Measurements from ENCODE around the gene SHROOM3. TPM values are rescaled to one million over a fixed set of nuclear protein-coding genes. Genes with fewer than 3 reads are reported as not detected.

Gene SHROOM3
- total RNA-seq, 1 experiment from 2014 or later = 22.8 TPM

DNA sequence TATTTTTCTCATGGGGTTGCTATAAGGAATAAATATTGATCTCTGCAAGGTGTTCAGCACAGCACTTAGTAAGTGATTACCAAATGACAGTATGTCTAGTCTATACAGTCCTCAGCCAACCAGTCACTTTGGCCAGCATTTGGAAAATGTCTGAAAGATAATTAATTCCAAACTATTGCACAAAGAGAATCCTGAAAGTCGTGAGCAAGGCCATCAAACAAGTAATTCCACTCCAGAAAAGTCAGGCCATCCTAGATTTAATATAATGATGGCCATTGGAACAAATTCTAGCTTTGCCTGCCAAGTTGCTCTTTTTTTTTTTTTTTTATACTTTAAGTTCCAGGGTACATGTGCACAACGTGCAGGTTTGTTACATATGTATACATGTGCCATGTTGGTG is 96.6 kb downstream of the SHROOM3 start:
- Histone ChIP-seq H3K36me3 (no peaks in the 10 kb centered on the region), H3K9me3 (replicated peaks) (no peaks in the 10 kb centered on the region), H3K4me3 (no peak overlapping the region), H3K27me3 (no peaks in the 10 kb centered on the region), H3K27ac (no peak overlapping the region), H3K4me1 (peaks cover 35% of the 10 kb centered on the region)
- DNase-seq = no peak

DNA sequence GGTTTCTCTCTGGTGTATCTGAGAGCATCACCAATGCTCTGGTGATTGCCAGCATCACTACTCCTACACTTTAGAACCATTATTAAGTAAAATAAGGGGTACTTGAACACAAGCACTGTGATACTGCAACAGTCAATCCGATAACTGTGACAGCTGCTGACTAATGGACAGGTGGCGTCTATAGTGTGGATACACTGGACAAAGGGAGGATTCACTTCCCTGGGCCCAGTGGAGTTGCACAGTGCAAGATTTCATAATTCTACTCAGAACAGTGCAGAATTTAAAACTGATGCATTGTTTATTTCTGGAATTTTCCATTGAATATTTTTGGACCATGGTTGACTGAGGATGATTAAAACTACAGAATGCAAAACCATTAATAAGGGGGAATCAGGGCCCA is 97.8 kb downstream of the SHROOM3 start:
- no peak overlapping the region for H3K4me3 ChIP-seq
- no peaks in the 10 kb centered on the region for H3K9me3 ChIP-seq (replicated peaks)
- peaks cover 36% of the 10 kb centered on the region for H3K4me1 ChIP-seq
- H3K36me3 ChIP-seq = no peaks in the 10 kb centered on the region
- no peaks in the 10 kb centered on the region for H3K27me3 ChIP-seq
- peak in 1 of 2 experiments; percentile 62 for DNase-seq
- H3K27ac ChIP-seq = peak overlapping the region; percentile 3; the same call in 1 of the 2 replicates

DNA sequence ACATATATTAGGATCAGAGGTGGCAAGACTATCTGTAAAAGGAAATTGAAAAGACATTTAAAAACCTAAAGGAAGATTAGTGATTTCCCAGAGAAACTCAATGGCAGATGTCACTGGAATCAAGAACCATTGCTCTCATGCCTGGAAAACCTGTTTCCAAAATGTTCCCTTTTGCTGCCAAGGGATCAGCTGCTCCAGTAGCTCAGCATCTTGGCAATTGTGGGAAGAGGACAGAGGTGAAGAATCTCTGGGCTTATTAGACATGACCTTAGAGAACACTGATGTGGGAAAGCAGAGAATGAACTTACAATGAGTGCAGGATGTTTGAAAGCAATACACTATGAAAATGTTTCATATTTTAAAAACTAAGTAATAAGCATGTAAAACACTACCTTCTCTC is 98.3 kb downstream of the SHROOM3 start:
- Histone ChIP-seq H3K4me1 (peaks cover 36% of the 10 kb centered on the region), H3K4me3 (no peak overlapping the region), H3K36me3 (no peaks in the 10 kb centered on the region), H3K27ac (peak overlapping the region; percentile 3; the same call in 1 of the 2 replicates), H3K9me3 (replicated peaks) (no peaks in the 10 kb centered on the region), H3K27me3 (no peaks in the 10 kb centered on the region)
- peak in 1 of 2 experiments; percentile 59 for DNase-seq

DNA sequence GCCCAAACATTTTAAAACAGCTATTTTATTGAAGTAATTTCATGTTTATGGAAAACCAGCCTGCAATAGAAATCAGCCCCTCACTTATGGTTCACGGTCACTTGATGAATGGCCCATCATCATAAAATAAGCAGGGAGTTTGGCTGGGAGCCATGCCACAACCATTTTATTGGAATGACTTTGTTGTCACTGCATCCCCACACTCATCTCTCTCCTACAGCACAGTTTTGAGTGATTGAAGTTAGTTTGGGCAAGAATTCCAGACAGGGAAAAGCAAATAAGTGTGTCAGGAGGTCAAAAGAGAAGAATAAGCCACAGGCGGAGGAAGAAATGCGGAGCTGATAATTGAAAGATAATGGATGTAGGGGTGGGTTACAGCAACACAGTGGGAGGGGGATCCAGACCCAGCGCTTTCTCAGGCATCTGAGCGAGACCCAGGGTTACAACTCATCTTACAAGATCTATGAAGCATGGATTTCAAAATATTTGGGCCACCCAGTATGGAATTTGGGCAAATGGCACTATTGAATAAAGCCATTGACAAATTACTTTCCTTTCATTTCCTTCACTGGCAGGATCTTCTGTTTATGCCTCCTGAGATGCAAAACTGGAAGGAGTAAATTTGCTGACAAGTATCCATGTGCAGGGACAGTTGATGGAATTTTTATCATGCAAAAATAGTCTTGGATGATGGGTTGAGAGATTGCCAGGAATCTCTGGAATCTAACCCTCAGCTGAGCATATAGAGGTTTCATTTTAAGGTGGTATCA is 100.8 kb downstream of the SHROOM3 start:
- H3K4me3 ChIP-seq = no peak overlapping the region
- H3K27me3 ChIP-seq = no peaks in the 10 kb centered on the region
- no peaks in the 10 kb centered on the region for H3K9me3 ChIP-seq (replicated peaks)
- H3K4me1 ChIP-seq = peaks cover 36% of the 10 kb centered on the region
- no peak overlapping the region; the same call in 1 of the 2 replicates for H3K27ac ChIP-seq
- H3K36me3 ChIP-seq = no peaks in the 10 kb centered on the region
- peak; percentile 57 to 63 for DNase-seq

DNA sequence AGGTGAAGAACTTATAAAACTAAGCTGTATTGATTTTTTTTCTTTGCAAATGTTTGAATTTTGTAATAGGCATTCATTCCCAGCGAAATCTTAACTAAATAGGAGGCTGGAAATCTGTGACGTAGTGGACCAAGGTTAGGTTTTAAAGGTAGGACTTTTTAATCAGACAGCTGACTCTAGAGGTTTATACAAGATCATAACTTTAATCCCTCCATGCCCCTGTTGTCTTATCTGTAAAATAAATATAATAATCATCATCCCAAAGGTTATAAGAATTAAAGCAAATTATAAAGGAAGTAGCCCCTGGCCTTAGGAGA is 101.3 kb downstream of the SHROOM3 start:
- H3K27me3 ChIP-seq = no peaks in the 10 kb centered on the region
- no peaks in the 10 kb centered on the region for H3K9me3 ChIP-seq (replicated peaks)
- H3K36me3 ChIP-seq = no peaks in the 10 kb centered on the region
- H3K4me3 ChIP-seq = no peak overlapping the region
- no peak overlapping the region for H3K27ac ChIP-seq
- DNase-seq = no peak
- H3K4me1 ChIP-seq = peaks cover 36% of the 10 kb centered on the region

DNA sequence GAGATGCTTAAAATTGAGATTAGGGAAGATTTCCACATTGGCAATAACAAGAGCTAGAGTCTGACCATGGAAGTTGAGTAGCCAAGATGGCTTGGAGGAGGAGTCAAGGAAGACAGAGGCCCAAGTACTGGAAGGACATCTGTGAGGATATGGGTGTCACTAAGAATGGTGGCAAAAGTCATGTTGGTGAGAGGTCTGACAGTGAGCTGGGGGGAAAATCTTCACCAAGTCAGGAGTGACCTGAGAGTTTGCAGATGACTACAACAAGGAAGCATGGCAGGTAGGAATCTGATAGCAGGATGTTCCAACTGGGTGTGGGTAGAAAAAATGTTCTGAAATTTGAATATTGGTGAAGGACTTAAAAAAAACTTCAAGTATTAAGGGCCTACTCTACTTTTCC is 103.3 kb downstream of the SHROOM3 start:
- no peak for DNase-seq
- peaks cover 26% of the 10 kb centered on the region for H3K4me1 ChIP-seq

DNA sequence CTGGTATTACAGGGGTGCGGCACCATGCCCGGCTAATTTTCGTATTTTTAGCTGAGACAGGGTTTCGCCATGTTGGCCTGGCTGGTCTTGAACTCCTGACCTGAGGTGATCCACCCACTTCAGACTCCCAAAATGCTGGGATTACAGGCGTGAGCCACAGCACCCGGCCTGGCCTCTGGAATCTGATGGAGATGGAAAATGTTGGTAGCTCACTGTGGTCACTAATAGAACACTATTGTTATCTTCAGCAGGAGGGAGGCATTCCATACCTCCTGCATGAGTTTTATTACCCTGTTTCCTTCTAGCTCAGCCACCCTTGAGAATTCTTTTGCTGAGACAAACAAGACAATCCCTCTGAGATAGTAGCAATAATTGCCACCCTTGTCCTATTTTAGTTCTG is 105.0 kb downstream of the SHROOM3 start:
- Histone ChIP-seq H3K4me1 (peaks cover 17% of the 10 kb centered on the region), H3K9me3 (replicated peaks) (no peaks in the 10 kb centered on the region), H3K27me3 (no peaks in the 10 kb centered on the region), H3K4me3 (no peak overlapping the region), H3K27ac (no peak overlapping the region), H3K36me3 (no peaks in the 10 kb centered on the region)
- DNase-seq = no peak

More for the DNA sequence above, 103.3 kb downstream of the SHROOM3 start:
- Histone ChIP-seq H3K36me3 (no peaks in the 10 kb centered on the region), H3K4me3 (no peak overlapping the region), H3K27me3 (no peaks in the 10 kb centered on the region), H3K27ac (no peak overlapping the region), H3K9me3 (replicated peaks) (no peaks in the 10 kb centered on the region)

DNA sequence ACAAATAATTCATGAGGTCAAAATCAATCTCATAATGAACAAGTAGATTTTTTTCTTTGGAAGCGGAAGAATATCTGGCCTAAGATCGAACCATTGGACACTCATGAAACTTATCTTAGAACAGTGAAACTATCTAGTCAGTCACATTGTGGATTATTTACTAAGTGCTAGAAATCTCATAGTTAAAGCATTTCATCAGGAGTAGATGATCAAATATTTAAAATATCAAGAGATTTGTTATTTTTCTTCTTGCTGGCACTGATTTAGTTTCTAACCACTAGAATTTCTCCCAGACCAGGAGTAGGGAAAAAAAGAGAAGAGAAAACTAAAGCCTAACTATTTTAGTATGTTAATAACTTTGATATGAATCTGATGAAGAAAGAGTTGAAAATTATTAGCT is 105.5 kb downstream of the SHROOM3 start:
- Histone ChIP-seq H3K27me3 (no peaks in the 10 kb centered on the region), H3K4me1 (peaks cover 17% of the 10 kb centered on the region), H3K27ac (no peak overlapping the region), H3K36me3 (no peaks in the 10 kb centered on the region), H3K9me3 (replicated peaks) (no peaks in the 10 kb centered on the region), H3K4me3 (no peak overlapping the region)
- DNase-seq = no peak

DNA sequence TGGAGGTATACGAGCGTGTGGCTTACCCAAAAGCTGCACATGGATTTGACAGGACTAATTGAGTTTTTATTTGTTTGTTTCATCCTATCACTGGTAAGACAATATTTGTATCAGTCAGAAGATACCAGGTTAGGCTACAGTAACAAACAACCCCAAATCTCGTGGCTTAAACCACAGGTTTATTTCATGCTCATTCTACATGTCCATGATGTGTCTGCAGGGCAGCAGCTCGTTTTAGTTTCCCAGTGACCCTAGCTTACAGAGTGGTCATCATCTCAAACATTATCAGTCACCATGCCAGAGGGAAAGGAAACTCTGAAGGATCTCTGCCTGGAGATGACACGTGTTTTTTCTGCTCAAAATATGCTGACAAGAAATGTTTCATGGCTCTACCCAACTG is 108.3 kb downstream of the SHROOM3 start:
- H3K27ac ChIP-seq = no peak overlapping the region
- no peaks in the 10 kb centered on the region for H3K9me3 ChIP-seq (replicated peaks)
- no peaks in the 10 kb centered on the region for H3K27me3 ChIP-seq
- peaks cover 16% of the 10 kb centered on the region for H3K4me1 ChIP-seq
- H3K36me3 ChIP-seq = no peaks in the 10 kb centered on the region
- DNase-seq = no peak
- no peak overlapping the region for H3K4me3 ChIP-seq

DNA sequence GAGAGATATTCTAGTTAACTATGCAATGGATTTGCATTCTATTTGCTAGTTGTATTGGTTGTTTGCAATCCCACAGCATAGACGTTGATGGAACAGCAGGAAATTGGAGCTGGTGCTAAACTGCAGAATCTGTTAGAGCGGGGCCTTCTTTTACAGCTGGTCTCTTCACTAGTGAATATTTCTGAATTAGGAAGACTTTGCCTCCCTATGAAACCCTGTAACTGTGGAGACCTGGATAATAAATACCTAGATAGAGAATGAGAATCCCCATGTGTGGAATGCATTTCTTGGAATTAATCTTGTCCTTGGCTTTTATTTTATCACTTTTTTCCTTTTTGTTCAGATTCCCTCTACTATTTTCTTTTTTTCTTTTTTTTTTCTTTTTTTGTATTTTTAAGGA is 109.7 kb downstream of the SHROOM3 start:
- no peaks in the 10 kb centered on the region for H3K36me3 ChIP-seq
- no peak overlapping the region for H3K4me3 ChIP-seq
- H3K4me1 ChIP-seq = peaks cover 16% of the 10 kb centered on the region
- H3K27me3 ChIP-seq = no peaks in the 10 kb centered on the region
- H3K9me3 ChIP-seq (replicated peaks) = no peaks in the 10 kb centered on the region
- no peak overlapping the region for H3K27ac ChIP-seq
- no peak for DNase-seq

DNA sequence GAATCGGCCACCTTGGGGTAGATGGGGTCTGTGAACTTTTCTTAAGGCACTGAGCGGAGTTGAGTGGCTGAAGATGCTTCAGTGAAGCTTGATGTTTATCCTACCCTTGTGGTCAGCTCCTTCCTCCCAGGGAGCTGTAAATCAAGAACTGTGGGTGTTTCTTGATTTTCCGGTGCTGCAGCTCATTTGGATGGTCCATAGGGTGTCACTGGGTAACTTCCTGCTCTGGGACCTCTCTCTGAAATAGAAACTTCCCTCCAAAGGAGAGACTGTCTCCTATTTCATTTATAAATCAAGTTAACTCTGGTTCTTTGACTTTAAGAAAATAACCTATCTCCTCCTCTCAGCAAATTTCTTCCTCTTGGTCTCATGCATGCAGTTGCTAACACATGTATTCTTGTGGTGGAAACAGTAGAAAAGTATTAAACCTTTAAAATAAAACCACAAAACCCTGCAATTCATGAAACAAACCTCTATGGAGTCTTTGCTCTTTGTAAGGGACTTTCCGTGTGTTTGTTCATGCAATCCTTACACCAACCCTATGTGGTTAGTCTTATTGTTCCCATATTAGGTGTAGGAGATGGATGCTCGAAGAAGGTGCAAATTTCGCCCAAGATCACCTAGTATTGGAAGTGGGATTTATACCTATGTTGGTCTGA is 110.3 kb downstream of the SHROOM3 start:
- H3K27me3 ChIP-seq = no peaks in the 10 kb centered on the region

DNA sequence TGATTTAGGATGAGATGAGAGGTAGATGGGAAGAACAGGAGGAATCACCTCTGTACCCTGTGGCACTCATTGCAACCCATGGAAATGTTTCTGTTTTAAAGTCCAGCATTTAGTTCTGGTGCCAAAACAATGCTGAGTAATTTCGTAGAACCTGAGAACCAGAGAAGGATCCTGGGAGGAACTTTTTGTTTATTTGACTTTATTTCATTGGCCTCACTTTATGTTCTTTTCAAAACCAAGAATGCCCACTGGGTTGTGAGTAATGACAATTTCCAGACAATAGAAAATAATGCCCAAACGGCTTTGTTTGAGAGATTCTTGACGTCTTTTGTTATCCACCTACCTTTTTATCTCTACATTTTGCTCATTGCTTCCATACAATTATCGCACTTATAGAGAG is 111.3 kb downstream of the SHROOM3 start:
- no peak for DNase-seq
- H3K27me3 ChIP-seq = no peaks in the 10 kb centered on the region
- no peak overlapping the region for H3K4me3 ChIP-seq
- no peaks in the 10 kb centered on the region for H3K9me3 ChIP-seq (replicated peaks)
- no peaks in the 10 kb centered on the region for H3K36me3 ChIP-seq
- H3K27ac ChIP-seq = no peak overlapping the region
- peaks cover 19% of the 10 kb centered on the region for H3K4me1 ChIP-seq

More for the DNA sequence above, 110.3 kb downstream of the SHROOM3 start:
- H3K4me3 ChIP-seq = no peak overlapping the region
- no peaks in the 10 kb centered on the region for H3K36me3 ChIP-seq
- DNase-seq = no peak
- peaks cover 16% of the 10 kb centered on the region for H3K4me1 ChIP-seq
- H3K27ac ChIP-seq = no peak overlapping the region
- no peaks in the 10 kb centered on the region for H3K9me3 ChIP-seq (replicated peaks)

DNA sequence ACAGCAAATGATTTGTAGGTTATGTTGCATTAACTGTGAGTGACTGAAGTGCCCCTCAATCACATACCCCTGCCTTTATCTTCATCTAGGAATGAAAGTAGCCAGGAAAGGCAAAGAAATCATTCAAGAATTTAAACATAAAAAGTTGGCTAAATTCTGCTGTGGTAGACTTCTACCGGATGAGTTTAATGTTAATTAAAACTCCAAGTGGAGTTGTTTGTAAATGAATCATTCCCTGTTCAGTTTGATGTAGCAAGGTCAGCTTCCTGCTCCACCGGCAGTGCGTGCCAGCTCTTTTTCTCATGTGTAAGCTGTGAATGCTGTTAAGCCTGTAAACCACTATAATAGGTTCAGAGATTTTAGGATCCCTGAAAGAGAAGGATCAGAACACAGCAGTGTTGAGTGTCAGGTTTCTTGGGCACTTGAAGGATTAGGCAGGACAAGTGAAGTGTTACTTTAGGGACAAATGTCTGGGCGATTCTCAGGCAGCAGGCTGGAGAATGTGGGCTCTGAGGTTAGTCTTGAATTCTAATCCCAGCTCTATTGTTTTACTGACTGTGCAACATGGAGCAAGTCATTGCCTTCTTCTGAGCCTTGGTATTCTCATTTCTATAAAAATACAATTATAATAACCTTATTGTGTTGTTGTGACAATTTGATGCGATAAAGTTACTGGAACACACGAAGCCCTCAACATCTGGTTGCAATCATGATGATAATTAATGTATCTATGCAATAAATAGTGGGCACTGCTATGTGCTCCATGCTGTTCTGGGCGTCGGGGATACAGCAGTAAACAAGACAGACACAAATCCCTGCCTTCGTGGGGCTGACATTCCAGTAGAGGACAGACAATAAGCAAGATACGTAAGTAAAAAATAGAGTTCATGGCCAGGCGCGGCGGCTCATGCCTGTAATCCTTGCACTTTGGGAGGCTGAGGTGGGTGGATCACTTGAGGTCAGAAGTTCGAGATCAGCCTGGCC is 112.0 kb downstream of the SHROOM3 start:
- Histone ChIP-seq H3K9me3 (replicated peaks) (no peaks in the 10 kb centered on the region), H3K4me3 (no peak overlapping the region), H3K27ac (no peak overlapping the region), H3K36me3 (no peaks in the 10 kb centered on the region), H3K27me3 (no peaks in the 10 kb centered on the region), H3K4me1 (peaks cover 19% of the 10 kb centered on the region)
- peak; percentile 45 to 78 for DNase-seq

DNA sequence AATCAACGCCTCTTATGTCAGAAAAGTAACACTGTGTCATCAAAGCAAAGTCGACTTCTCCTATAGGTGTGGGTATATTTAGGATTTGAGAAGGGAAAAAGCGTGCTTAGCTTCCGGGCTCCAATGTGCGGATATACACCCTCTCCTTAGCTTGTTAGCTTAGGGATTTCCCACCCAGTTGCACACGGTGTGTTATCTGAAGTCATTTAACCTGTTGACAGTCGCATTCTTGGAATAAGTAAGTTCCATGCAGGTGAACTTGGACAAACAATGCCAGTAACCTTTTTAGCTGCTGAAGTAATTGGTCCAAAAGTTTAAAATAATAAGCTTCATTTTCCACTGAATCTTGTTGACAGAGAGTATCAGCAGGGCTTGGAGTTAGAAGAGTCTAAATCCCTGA is 113.7 kb downstream of the SHROOM3 start:
- no peaks in the 10 kb centered on the region for H3K9me3 ChIP-seq (replicated peaks)
- DNase-seq = no peak
- H3K4me1 ChIP-seq = peaks cover 19% of the 10 kb centered on the region
- no peak overlapping the region for H3K27ac ChIP-seq
- no peaks in the 10 kb centered on the region for H3K27me3 ChIP-seq
- no peak overlapping the region for H3K4me3 ChIP-seq
- H3K36me3 ChIP-seq = no peaks in the 10 kb centered on the region

DNA sequence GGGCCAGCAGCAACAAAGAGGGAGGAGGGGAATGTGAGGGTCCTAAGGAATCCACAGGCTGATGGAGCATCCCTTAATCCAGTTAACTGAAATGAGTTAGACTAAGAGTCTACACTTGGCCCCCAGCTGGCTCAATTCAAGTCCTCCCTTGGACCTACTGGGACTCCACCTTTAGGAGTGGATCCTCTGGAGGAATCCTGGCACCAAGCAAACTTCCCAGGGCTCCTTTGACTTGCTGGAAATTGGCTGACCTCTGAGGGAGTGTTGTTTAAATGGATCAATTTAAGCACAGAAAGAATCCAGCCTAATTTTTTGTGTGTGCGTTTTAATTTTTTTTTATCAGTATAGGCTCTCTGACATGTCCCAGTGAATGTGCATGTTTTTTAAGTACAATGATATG is 114.7 kb downstream of the SHROOM3 start:
- Histone ChIP-seq H3K27ac (no peak overlapping the region), H3K9me3 (replicated peaks) (peaks cover 4% of the 10 kb centered on the region; the same call in 1 of the 2 replicates), H3K4me3 (no peak overlapping the region), H3K27me3 (no peaks in the 10 kb centered on the region), H3K4me1 (peaks cover 19% of the 10 kb centered on the region), H3K36me3 (no peaks in the 10 kb centered on the region)
- no peak for DNase-seq
